Measurements from ENCODE around the gene SNAI1.

Gene SNAI1

DNA sequence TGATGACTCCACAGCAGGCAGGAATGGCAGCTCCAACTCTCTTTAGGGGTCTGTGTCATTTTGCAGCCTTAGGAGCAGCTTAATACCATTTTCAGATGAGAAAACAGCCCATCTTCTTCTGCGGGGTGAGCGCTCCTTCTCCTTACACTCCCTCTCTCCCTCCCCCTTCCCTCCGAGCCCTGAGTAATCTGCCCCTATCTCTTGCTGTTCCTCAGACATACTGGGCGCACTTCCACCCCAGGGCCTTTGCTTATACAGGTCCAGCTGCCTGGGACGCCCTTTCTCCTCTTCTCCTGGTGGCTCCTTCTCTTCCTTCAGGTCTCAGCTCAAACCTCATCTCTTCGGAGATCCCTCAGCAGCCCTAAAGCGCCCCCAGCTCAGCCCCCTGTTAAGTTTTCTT, 54.8 kb downstream of the SNAI1 start:
- DNase-seq (ENCODE audit: low read depth) = no peak

DNA sequence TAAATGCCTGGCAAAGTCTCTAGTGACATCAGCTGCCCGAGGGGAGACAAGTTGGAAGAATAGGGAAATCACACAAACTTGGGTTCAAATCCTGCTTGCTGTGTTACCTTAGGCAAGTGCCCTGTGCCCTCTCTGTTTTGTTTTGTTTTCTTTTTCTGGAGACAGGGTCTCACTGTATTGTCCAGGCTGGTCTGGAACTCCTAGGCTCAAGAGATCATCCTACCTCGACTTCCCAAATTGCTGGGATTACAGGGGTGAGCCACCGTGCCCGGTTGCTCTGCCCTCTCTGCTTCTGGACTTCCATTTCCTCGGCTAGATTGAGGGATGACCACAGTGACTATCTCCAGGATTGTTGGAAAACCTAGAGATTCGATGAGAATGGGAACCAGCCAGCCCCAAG, 55.4 kb downstream of the SNAI1 start:
- DNase-seq (ENCODE audit: low read depth) = no peak
